BLaER1 (cell line): Measurements from ENCODE around the gene KPNA2.
"Not testable (repeated sequence)": the region's sequence is repeated elsewhere in the genome, so short reads cannot be mapped to it uniquely, and the experiment has no call there.

Experiments
- H3K27ac ChIP-seq: shearing (Covaris generic); formaldehyde crosslinking; 2 replicates; pipeline ENCODE4 v1.8.1; 2022
- H3K27me3 ChIP-seq: shearing (Covaris generic); formaldehyde crosslinking; 2 replicates; pipeline ENCODE4 v1.8.1; 2022
- H3K36me3 ChIP-seq: shearing (Covaris generic); formaldehyde crosslinking; 2 replicates; pipeline ENCODE4 v1.8.1; 2022
- H3K4me1 ChIP-seq: shearing (Covaris generic); formaldehyde crosslinking; 2 replicates; pipeline ENCODE4 v1.8.1; 2022
- H3K4me2 ChIP-seq: shearing (Covaris generic); formaldehyde crosslinking; 2 replicates; pipeline ENCODE4 v1.8.1; 2022
- H3K4me3 ChIP-seq: shearing (Covaris generic); formaldehyde crosslinking; 2 replicates; pipeline ENCODE4 v1.8.1; 2022
- H3K9ac ChIP-seq: shearing (Covaris generic); formaldehyde crosslinking; 2 replicates; pipeline ENCODE4 v1.8.1; 2022
- H3K9me3 ChIP-seq: shearing (Covaris generic); formaldehyde crosslinking; 2 replicates; pipeline ENCODE4 v1.8.1; 2022
- H4K20me1 ChIP-seq: shearing (Covaris generic); formaldehyde crosslinking; 2 replicates; pipeline ENCODE4 v1.8.1; 2022
- Cebpa-rat ChIP-seq: shearing (Covaris generic); IDR thresholded peaks from 2 replicates; pipeline ENCODE4 v1.8.1; 2022

The KPNA2 gene

DNA sequence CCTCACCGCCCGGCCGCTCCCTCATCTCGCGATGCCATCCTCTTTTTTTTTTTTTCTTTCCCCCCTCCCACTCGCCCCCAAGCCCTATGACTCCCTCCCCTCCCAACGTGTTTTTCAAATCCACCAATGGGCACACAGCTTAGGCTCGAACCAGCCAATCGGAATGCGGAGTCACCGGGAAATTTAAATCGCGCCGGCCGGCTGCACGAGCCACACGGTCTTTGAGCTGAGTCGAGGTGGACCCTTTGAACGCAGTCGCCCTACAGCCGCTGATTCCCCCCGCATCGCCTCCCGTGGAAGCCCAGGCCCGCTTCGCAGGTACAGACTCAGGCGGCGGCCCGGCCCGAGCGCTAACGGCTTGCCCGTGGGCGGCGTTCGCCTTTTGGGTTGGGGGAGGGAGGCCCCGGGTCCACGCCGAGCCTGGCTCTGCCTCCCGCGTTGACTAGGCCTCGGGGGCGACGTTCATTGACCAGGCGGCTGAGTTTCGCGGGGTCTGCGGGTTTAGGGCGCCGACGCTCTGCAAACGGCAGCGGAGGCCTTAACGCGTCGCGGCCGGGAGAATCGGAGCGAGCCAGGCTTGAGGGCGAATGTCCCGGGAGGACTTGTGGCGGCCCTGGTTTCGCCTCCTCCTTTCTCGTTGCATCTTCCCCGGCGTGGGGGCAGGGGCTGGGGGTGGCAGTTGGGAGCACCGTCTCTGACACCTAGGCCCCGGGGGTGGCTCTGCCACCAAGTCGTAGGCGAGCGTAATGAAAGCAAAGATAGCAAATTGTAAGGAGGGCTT, at the start of gene KPNA2:
TSS of gene KPNA2 (plus strand) at position 213 of the 781 bp plus-strand sequence. CDS start 1,398 bp downstream, outside the sequence.
- Histone ChIP-seq H3K9me3 (no peaks in the 10 kb centered on the region), H3K4me3 (peak within 1 kb of the TSS; percentile 82), H3K27ac (peak within 1 kb of the TSS; percentile 93), H3K4me2 (peak within 1 kb of the TSS; percentile 83), H3K36me3 (peaks cover 39% of the 10 kb centered on the region), H4K20me1 (peaks cover 50% of the 10 kb centered on the region), H3K4me1 (peaks cover 31% of the 10 kb centered on the region), H3K27me3 (no peaks in the 10 kb centered on the region), H3K9ac (peak within 1 kb of the TSS; percentile 95)
- TF ChIP-seq Cebpa-rat: no peak

DNA sequence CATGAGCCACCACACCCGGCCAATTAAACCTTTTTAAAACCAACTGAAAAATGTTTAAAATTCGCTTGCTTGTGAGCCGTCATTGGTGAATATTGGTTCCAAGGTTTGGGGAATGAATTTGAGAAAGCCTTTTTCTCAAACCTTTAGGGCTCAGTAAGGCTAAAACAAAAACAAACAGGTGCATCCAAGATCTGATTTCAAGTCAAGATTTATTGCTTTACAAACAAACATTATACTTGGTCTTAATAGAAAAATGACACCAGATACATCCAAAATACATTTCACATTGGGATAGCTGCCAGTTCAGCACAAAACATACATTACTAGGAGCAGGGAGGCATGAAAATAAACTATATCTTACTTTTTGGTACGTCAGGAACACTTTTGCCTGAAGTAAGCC, 44.6 kb upstream of the KPNA2 start:
- Histone ChIP-seq H3K4me2 (no peak overlapping the region), H3K9ac (no peak overlapping the region), H4K20me1 (peaks cover 14% of the 10 kb centered on the region), H3K36me3 (no peaks in the 10 kb centered on the region), H3K27ac (no peak overlapping the region), H3K4me3 (no peak overlapping the region), H3K9me3 (no peaks in the 10 kb centered on the region), H3K4me1 (peaks cover 22% of the 10 kb centered on the region), H3K27me3 (peaks cover 35% of the 10 kb centered on the region)
- TF ChIP-seq Cebpa-rat: no peak

DNA sequence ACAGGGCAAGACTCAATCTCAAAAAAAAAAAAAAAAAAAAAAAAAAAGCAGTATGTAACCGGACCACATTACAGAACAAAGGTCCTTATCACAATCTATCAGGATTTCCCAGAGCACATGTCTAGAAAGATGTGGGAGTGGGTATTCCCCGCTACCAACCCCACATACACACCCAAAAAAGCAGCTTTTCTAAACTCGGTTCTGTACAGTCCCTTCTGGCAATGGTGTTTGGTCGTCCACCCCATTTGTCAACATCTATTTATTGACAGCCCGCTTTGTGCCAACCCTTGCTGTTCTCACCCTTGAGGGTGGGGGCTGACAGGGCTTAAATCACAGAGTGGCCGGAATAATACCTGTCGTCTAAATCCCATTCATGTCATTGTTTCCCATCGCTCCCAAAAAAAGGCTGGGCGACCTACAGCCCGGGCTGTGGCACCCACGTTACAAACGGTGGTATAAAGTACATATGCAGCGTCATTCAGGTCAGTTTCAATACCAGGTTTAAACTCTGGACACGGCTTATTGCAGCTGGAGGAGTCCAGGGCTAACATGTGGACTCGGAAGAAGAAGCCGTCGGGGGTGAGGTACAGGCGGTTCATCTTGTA, 42.9 kb upstream of the KPNA2 start:
- Histone ChIP-seq H3K4me2 (peak overlapping the region; percentile 81), H3K9me3 (no peaks in the 10 kb centered on the region), H3K9ac (peak overlapping the region; percentile 80), H3K4me1 (peaks cover 22% of the 10 kb centered on the region), H3K27me3 (peaks cover 52% of the 10 kb centered on the region), H4K20me1 (peaks cover 19% of the 10 kb centered on the region), H3K27ac (peak overlapping the region; percentile 71; the same call in 1 of the 2 replicates), H3K4me3 (peak overlapping the region; percentile 78), H3K36me3 (no peaks in the 10 kb centered on the region)
- no peak for TF ChIP-seq Cebpa-rat

DNA sequence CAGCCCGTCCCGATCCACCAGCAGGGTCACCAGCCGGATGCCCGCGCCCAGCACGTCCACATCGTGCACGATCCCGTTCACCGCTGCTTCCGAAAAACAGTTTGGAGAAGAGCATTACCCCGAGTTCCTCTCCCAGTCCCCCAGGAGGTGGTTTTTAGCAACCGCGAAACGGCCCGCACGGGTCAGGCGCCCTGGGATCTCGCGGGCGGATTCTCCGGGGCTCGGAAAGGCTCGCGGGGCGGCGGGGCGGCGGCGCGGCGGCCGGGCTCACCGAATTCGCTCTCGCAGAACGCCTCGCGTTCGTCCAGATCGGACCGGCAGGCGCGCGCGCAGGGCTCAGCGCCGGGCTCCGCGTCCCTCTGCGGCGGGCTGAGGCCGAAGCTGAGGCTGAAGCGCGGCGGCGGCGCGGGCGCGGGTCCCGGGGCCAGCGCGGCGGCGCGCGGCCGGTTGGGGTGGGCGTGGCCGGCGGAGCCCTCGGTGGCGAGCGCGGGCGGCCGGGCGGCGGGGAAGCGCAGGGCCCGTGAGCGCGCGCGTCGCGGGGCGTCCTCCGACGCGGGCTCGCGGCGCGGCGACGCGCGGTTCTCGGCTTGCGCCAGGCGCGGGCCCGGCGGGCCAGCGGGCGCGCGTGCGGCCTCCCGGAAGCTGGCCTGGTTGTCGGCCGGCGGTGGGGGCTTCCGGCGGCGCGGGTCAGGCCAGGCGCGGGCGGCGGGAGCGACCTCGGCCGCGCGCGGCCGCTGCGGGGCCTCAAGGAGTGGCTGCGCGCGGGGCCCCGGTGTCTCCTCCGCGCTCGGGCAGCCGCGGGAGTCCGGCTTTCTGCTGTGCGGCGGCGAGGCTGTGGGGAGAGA, 42.2 kb upstream of the KPNA2 start:
- Histone ChIP-seq H3K9me3 (no peaks in the 10 kb centered on the region), H3K4me3 (peak overlapping the region; percentile 78)

DNA sequence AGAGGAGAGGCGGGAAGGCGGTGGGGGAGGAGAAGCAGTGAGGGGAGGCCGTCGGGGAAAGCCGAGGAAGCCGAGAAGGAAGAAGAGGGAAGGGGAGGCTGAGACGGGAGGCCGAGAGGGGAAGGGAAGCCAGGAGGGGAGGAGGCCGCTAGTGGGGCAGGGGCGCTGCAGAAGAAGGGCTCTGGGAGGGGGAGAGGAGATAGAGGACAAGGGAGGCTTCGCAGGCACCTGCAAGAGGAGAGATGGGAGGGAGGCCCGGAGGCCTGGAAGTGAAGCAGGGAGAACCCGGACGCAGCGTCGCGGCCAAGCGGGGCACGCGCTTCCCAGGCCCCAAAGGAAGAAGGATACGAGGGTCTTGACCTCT, 41.6 kb upstream of the KPNA2 start:
- Histone ChIP-seq H3K9ac (peak overlapping the region; percentile 80), H3K4me2 (peak overlapping the region; percentile 81), H3K27me3 (peaks cover 65% of the 10 kb centered on the region), H3K36me3 (no peaks in the 10 kb centered on the region), H3K27ac (peak overlapping the region; percentile 71), H3K9me3 (no peaks in the 10 kb centered on the region), H3K4me3 (peak overlapping the region; percentile 78), H4K20me1 (peaks cover 19% of the 10 kb centered on the region), H3K4me1 (peaks cover 22% of the 10 kb centered on the region)
- no peak for TF ChIP-seq Cebpa-rat

More for the DNA sequence above, 42.2 kb upstream of the KPNA2 start:
- Histone ChIP-seq H3K4me2 (peak overlapping the region; percentile 81), H3K36me3 (no peaks in the 10 kb centered on the region), H3K4me1 (peaks cover 22% of the 10 kb centered on the region), H3K27me3 (peaks cover 59% of the 10 kb centered on the region), H3K9ac (peak overlapping the region; percentile 80), H4K20me1 (peaks cover 19% of the 10 kb centered on the region), H3K27ac (peak overlapping the region; percentile 71)
- no peak for TF ChIP-seq Cebpa-rat

DNA sequence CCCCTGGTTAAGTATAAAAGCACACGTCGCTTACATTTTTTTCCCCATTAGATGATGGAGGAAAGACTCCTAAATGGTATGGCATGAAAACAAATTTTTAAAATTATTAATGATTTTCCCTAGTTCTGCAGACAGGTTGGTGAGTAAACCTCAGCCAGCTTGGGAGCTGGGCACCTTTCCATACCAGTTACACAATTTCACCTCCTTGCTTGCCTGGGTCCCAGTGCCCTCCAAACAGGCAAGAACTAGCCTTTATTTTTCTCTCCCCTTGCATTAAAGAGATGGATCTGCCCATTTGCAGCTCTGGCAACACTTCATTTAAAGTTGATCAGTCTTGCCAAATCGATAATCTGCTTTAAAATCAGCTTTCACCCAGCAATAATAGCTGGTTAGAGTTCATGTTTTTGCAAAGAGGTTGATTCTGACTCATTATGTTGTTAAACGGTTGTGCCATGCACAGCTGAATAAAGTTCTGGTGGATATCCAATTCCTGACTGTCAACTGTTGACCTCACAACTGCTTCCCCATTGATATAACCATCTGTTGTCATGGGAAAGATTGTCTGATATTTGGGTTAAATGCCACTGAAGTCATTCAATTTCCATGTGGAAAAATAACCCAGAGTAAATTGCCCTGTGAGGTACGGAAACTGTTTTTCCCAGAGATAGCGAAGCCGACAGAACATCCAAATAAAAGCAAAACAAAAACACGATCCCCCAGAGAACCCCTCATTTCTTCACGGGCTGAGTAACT, 40.5 kb upstream of the KPNA2 start:
- Histone ChIP-seq H3K4me3 (peak overlapping the region; percentile 55), H3K36me3 (no peaks in the 10 kb centered on the region), H3K4me2 (peak overlapping the region; percentile 75), H3K27ac (no peak overlapping the region), H3K9me3 (no peaks in the 10 kb centered on the region), H3K9ac (no peak overlapping the region), H4K20me1 (peaks cover 19% of the 10 kb centered on the region), H3K4me1 (peaks cover 22% of the 10 kb centered on the region), H3K27me3 (peaks cover 65% of the 10 kb centered on the region)
- no peak for TF ChIP-seq Cebpa-rat

DNA sequence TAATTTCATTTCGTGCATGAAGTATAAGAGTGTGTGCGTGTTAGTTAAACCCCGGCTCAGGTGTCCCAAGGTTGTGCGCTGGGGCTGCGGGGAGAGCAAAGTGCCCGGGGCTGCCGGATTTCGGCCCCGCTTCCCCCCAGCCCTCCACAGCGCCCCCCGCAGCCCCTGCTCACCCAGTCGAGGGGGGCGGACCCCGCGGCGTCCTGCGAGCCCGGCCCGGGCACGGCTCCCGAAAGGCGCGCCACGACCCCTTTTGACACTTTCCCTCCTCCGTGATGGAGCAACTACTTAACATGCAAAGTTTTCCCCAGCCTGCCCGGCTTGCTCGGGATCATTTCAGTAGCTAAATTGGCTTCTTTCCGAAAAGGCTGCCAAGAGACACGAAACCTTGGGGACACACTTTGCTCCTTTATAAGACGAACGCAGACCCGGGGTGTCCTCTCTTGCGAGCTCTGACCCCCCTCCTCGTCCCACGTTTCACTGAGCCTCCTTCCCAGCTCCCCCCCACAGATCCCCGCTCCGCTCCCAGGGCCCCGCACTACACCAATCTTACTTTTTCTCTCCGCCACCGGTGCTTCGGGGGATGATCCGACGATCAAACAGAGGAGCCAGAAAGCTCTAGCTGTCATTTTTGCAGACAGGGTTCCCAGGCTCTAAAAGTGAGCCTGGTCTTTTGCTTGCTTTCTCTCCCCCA, 39.8 kb upstream of the KPNA2 start:
- Histone ChIP-seq H3K4me2 (peak overlapping the region; percentile 75), H3K4me3 (peak overlapping the region; percentile 55), H3K9ac (no peak overlapping the region), H3K27ac (no peak overlapping the region), H4K20me1 (peaks cover 19% of the 10 kb centered on the region), H3K27me3 (peaks cover 65% of the 10 kb centered on the region), H3K4me1 (peaks cover 22% of the 10 kb centered on the region), H3K9me3 (no peaks in the 10 kb centered on the region), H3K36me3 (no peaks in the 10 kb centered on the region)
- TF ChIP-seq Cebpa-rat: no peak

DNA sequence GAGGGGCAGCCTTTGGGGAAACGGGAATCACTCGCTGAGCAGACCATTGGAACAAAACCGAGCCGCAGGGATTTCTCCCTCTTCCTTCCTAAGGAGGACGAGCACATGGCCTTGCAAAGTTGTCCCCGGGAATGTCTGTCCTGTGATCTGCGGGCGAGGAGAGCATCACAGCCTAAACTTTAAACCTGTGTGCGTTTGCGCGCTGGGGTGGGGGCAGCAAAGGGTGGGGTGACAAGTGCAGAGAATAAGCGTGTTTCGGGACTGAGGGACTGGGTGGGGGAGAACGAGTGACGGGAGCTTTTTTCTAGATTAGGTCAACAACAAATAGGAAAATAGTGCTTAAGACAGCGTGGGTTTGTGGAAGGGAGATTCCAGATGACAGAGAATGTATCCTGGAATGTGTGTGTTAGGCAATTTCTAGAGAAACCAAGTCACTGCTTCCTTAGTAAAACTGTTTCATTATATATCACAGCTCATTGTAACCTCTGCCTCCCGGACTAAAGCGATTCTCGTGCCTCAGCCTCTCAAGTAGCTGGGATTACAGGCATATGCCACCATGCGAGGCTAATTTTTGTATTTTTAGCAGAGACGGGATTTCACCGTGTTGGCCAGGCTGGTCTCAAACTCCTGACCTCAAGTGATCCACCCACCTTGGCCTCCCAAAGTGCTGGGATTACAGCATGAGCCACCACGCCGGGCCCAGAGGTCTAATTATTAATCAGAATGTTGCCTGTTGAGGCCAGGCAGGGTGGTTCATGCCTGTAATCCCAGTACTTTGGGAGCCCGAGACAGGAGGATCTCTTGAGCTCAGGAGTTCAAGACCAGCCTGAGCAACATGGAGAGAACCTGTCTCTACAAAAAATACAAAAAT, 39.0 kb upstream of the KPNA2 start, which contains the start of gene C17orf58:
TSS of gene C17orf58 (minus strand) at position 169 of the 871 bp plus-strand sequence. CDS start 271 bp downstream, outside the sequence.
- Histone ChIP-seq H3K4me1 (peaks cover 22% of the 10 kb centered on the region), H3K4me3 (peak within 1 kb of the TSS; percentile 55), H4K20me1 (peaks cover 19% of the 10 kb centered on the region), H3K27me3 (peaks cover 65% of the 10 kb centered on the region), H3K4me2 (peak within 1 kb of the TSS; percentile 75)
- not testable (repeated sequence) for H3K27ac ChIP-seq, H3K9ac ChIP-seq, H3K9me3 ChIP-seq, H3K36me3 ChIP-seq
